Fibroblast of peridontal ligament (primary cell): ENCODE measurements around the gene FBXL7.
"Not testable (repeated sequence)": the region's sequence is repeated elsewhere in the genome, so short reads cannot be mapped to it uniquely, and the experiment has no call there.

Source experiments
- DNase-seq: peaks from one replicate; pipeline ENCODE4 v3.0.0-alpha.2; 2010; ENCODE audit errors: extremely low read depth

FBXL7 gene

DNA sequence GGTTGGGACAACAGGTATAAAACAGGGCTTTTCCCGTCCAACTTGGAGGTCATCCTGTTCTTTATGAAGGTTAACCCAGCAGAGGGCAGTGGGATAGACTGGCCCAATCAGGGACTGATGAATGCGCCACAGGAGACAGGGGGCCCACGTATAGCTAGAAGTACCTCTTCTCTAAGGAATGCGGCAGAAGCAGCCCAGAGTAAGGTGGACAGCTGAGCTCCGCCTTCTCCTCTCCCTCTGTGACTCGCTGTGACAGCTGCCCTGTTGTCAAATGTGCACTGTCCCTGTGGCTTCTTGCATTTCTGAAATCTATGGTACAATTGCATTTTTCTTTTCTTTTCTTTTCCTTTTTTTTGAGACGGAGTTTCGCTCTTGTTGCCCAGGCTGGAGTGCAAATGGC is 306.6 kb downstream of the FBXL7 start:
- DNase-seq = no peak

DNA sequence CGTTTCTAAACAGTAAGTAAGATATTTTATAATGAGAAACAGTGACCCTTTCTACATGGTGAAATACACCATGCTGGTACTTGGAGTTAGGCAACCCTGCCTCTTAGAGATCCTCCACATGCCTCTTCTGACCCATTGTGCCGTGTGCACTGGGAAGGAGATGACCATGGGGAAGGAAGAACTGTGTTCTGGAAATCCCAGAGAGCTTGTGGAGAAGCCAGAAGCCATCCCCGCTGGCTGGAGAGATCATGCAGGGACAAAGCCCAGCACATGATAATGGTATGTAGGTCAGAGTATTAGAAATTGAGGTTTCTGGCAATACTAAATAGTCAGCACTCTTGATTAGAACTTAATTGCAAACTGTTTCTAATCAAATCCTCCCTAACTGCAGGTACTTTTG is 307.3 kb downstream of the FBXL7 start:
- DNase-seq = no peak

- DNase-seq = no peak
These were observed 307.9 kb downstream of the FBXL7 start for GRCh38 chr5:15807871-15808270.

DNA sequence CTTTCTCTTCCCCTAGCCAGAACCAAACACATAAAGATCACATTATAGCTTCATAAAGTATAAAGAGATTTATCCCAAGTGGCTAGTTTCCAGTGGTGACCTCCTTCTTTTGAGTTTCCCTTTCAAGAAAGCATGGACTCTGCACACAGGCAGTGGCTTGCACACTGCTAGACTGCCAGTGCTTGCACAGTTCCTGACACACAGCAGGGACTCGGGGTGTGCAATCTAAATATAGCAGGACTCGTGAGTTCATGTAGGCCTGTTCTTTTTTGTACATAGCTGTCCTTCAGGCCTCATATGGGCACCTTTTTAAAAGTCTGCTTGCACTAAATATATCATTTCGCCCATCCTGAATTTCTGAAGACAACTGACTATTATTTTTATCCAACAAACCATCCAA is 308.6 kb downstream of the FBXL7 start:
- no peak for DNase-seq

- no peak for DNase-seq
These were observed 319.6 kb downstream of the FBXL7 start for GRCh38 chr5:15819617-15820016.

GRCh38 chr5:15821506-15821905 is 321.5 kb downstream of the FBXL7 start:
- peak; percentile 67 for DNase-seq

DNA sequence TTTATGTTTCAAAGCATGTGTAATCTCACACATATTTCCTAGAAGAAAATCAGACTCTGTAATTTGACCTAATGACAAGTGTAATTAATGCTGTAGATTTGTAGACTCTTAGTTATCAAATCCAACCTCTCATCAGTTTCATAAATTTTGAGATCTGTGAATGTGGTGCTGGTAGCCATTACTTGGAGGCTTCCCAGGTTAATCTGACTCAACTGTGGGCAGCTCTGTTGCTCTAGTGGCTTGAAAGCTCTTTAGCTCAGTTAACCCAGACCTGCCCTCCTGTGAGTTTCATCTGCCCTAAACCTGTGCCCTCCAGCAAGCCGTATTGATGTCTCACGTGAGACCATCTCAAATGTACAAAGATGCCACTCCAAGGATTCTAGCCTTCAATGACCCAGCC is 323.4 kb downstream of the FBXL7 start:
- DNase-seq = peak; percentile 46

- no peak for DNase-seq
These were observed 327.8 kb downstream of the FBXL7 start for GRCh38 chr5:15827741-15828140.

DNA sequence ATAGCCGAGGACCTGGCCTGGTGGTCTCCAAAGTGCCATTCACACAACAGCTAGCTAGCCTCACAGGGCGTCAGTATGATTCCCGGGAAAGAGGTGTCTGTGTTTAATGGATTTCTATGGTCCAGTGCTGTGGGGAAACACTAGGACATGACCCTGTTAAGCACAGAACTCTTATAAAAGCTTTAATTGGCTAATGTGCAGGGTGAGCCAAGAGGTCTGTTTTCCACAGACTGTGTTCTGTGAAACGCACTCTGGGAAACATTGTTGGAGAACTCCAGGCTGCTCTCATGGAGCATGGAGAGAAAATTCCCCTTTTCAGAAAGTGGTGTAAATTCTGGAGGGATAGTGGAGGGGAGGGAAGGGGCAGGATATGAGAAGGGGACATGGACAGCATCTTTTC is 331.4 kb downstream of the FBXL7 start:
- no peak for DNase-seq

DNA sequence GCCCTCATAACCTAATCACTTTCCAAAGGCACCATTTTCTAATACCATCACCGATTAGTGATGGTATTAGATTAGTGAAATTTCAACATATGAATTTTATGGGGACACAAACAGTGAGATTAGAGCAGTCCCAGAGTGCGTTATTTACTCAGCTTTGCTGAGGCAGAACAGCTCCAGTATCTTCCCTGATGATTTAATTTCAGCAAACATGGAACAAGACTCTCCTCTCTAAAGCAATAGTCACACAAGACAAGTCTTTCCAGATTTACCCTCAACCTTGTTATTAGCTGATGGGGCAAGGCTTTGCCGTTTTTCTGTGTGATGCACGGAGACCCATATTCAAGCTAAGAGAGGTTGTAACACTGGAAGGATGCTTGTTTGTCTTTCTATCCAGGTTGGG is 333.4 kb downstream of the FBXL7 start:
- no peak for DNase-seq

- DNase-seq = peak; percentile 90
These were observed 334.7 kb downstream of the FBXL7 start for GRCh38 chr5:15834596-15835245.

DNA sequence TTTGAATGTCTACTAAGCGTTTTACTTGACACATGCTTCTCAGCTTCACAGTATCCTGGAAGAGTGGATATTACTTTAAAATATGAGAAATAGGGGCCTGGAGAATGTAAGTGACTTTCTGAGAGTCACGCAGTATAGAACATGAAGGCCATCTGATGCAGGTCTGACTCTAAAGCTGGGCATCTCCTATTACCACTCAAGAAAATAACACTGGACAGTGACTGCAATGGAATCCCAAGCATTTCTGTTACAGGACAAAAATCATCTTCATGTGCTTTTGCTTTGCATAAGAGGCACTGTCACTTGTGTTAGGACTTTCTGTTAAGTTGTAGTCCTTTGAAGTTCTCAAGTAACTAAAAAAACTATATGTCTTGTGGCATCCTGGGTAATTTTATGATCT is 335.5 kb downstream of the FBXL7 start:
- peak; percentile 26 for DNase-seq

DNA sequence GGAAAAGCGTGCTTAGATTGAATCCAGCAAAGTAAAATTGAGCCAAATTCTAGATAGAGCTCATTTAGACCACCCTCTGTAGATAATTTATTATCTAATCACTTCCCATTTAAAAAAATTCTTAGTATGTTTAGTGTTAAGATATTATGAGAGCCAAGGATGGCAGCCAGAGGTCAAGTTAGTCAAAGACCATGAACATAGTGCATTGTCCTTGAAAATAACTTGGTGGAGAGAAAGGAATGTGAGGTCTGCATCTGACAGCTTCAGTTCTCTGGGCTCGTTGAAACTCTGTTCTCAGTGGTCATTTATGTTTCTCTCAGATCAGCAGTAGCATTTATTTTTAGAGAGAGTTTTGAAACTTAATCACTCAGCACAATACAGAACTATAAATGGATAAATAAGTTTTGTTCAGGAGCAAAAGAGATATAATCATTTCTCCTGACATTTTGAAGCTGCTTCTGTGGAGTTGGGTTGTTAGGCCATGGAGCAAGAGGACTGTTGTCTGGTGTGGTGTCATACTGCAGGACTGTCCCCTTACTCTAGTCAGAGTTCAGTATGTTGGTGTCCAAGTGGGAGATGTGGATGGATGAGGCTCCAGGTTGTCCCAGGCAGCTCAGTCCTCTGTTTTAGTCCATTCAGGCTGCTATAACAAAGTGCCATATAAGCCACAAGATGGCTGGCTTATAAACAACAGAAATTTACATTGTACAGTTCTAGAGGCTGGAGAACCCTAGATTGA is 337.7 kb downstream of the FBXL7 start:
- peak; percentile 20 for DNase-seq

- no peak for DNase-seq
These were observed 344.3 kb downstream of the FBXL7 start for GRCh38 chr5:15844253-15844652.

GRCh38 chr5:15844871-15845270 is 344.9 kb downstream of the FBXL7 start:
- no peak for DNase-seq

- DNase-seq = no peak
These were observed 350.6 kb downstream of the FBXL7 start for GRCh38 chr5:15850536-15850935.

DNA sequence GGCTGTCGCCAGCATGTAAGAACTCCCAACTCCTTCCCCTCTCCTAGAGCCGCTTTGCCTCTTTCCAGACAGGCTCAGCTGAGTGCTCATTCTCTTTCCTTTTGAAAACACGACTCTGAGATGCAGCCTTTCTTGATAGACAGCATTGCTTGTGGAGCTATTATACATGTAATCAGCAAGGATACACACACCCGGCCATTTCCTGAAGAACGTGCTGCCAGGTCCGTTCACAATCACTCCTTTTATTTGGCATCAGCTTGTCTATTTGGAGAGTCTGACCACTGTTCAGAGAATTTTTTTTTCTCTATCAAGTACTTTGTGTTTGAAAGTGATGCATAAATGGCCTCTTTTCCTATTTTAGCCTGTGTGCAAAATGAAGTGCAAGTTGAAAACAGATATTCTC is 351.0 kb downstream of the FBXL7 start:
- no peak for DNase-seq

DNA sequence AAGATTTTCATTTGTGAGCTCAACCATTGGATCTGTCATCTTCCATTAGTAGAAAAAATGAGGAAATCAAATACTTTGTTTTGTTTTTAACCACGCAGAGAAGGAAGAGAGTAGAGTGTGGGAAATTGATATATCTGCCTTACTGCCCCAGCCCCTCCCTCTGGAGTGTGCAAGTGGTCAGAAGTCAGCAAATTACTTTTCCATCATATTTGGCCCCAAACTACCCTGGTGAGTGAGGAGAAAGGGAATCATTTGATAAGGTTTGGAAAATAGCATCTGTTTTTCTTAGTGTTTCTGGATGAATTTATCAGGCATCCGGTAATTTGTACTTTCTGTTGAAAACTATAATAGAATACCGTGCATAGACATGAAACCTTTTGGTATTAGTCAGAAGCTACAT is 352.2 kb downstream of the FBXL7 start:
- no peak for DNase-seq

DNA sequence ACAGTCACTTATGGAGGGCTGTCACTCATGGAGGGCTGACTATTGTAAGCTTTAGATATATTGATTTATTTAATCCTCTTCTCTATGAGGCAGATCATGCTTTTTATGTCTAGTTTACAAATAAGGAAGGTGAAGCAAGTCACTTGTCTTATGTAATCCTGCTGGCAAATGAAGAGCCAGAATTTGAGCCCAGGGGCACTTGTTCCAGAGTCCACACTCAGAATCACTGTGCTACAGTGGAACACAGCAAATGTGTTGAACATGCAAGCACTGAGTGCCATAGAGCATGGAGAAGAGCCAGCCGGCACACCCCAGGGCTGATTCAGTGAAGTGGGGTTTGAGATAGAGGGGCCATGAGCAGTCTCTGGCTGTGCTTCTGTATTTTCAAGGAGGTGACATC is 353.0 kb downstream of the FBXL7 start:
- DNase-seq = no peak

DNA sequence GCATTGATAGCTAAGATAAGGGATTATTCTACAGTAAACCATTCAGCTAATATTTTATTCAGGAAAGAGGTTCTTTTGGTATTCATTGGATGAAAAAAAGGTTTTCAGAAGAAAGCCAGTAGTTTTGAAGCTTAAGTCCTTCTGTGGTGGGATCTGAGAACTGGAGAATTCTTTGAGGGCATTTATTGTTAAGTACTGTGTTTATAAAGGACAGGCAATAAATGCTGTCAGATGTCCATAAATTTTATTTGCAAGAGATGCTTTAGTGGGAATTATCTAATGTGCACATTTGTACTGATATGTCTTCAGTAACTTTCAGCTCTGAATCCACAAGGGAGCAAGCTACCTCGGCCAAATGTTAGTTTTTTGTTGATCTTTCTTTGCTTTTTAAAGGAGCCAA is 358.3 kb downstream of the FBXL7 start:
- no peak for DNase-seq

GRCh38 chr5:15864536-15865215 is 364.7 kb downstream of the FBXL7 start:
- no peak for DNase-seq

- not testable (repeated sequence) for DNase-seq
These were observed 372.3 kb downstream of the FBXL7 start for GRCh38 chr5:15872259-15872658.

- DNase-seq = no peak
These were observed 377.9 kb downstream of the FBXL7 start for GRCh38 chr5:15877914-15878313.
